Globus pallidus (tissue), 1 donor: ENCODE data around the gene RNU1-3.
"Not testable (repeated sequence)": the region's sequence is repeated elsewhere in the genome, so short reads cannot be mapped to it uniquely, and the experiment has no call there.

Experiments used
- DNase-seq: peaks from one replicate; pipeline ENCODE4 v3.0.0-alpha.2; 2015; ENCODE audit warnings: low spot score

Gene RNU1-3

GRCh38 chr1:16636551-16637195 lies 30.1 kb downstream of the RNU1-3 start:
- DNase-seq, result not testable (repeated sequence)

- not testable (repeated sequence) for DNase-seq
These were observed 30.8 kb downstream of the RNU1-3 start for GRCh38 chr1:16635959-16636358.

- DNase-seq, result not testable (repeated sequence)
These were observed 33.0 kb downstream of the RNU1-3 start for GRCh38 chr1:16633540-16634282.

GRCh38 chr1:16632044-16632850 lies 34.5 kb downstream of the RNU1-3 start:
- DNase-seq, result not testable (repeated sequence)

GRCh38 chr1:16631248-16632043 lies 35.3 kb downstream of the RNU1-3 start:
- no peak for DNase-seq

GRCh38 chr1:16630661-16631247 lies 36.0 kb downstream of the RNU1-3 start:
- no peak for DNase-seq

GRCh38 chr1:16629916-16630530 lies 36.7 kb downstream of the RNU1-3 start:
- DNase-seq, result not testable (repeated sequence)

- no peak for DNase-seq
These were observed 38.2 kb downstream of the RNU1-3 start for GRCh38 chr1:16628361-16629111.

- DNase-seq, result not testable (repeated sequence)
These were observed 40.3 kb downstream of the RNU1-3 start for GRCh38 chr1:16626409-16626983.

- DNase-seq, result no peak
These were observed 41.0 kb downstream of the RNU1-3 start for GRCh38 chr1:16625497-16626408.

GRCh38 chr1:16623812-16624719 lies 42.7 kb downstream of the RNU1-3 start:
- DNase-seq, result not testable (repeated sequence)

- DNase-seq, result not testable (repeated sequence)
These were observed 43.4 kb downstream of the RNU1-3 start for GRCh38 chr1:16623337-16623736.

GRCh38 chr1:16621681-16622315 lies 45.0 kb downstream of the RNU1-3 start:
- not testable (repeated sequence) for DNase-seq

GRCh38 chr1:16621300-16621658 lies 45.5 kb downstream of the RNU1-3 start:
- no peak for DNase-seq

- DNase-seq, result not testable (repeated sequence)
These were observed 46.8 kb downstream of the RNU1-3 start for GRCh38 chr1:16619803-16620501.

- no peak for DNase-seq
These were observed 48.0 kb downstream of the RNU1-3 start for GRCh38 chr1:16618719-16619118.
